DOHH2 (cell line): ENCODE results near the gene DIP2C.
A peak's percentile ranks its signal among the peaks of the same experiment; 100 is the strongest.

Source experiments
- H3F3A ChIP-seq: fragments of 200-600 bp; sonication (generic), shearing (Covaris generic); 2 replicates; pipeline ENCODE4 v1.6.0; 2016; ENCODE audit warnings: antibody characterized with exemption, mild to moderate bottlenecking; ENCODE audit not compliant: control insufficient read depth, insufficient read depth
- H3K27ac ChIP-seq: fragments of 200-600 bp; sonication (generic); 2 replicates; pipeline ENCODE4 v1.5.1; 2014; ENCODE audit warnings: low read depth, mild to moderate bottlenecking, low read length, moderate library complexity
- H3K27me3 ChIP-seq: fragments of 200-600 bp; sonication (generic); 2 replicates; pipeline ENCODE4 v1.6.1; 2014; ENCODE audit warnings: mild to moderate bottlenecking, low read length, mixed read lengths; ENCODE audit not compliant: control insufficient read depth
- H3K36me3 ChIP-seq: fragments of 200-600 bp; sonication (generic); 2 replicates; pipeline ENCODE4 v1.6.1; 2014; ENCODE audit warnings: mild to moderate bottlenecking, low read length, moderate library complexity, mixed read lengths; ENCODE audit not compliant: control insufficient read depth
- H3K4me1 ChIP-seq: fragments of 200-600 bp; sonication (generic); 2 replicates; pipeline ENCODE4 v1.6.1; 2014; ENCODE audit warnings: mild to moderate bottlenecking, low read length, mixed read lengths; ENCODE audit not compliant: control insufficient read depth
- H3K4me2 ChIP-seq: fragments of 200-600 bp; sonication (generic); 2 replicates; pipeline ENCODE4 v1.6.0; 2014; ENCODE audit warnings: mild to moderate bottlenecking, low read length, moderate library complexity
- H3K4me3 ChIP-seq: fragments of 200-600 bp; sonication (generic); 2 replicates; pipeline ENCODE4 v1.5.1; 2014; ENCODE audit warnings: mild to moderate bottlenecking, low read length, mixed read lengths
- H3K79me2 ChIP-seq: fragments of 200-600 bp; sonication (generic); 2 replicates; pipeline ENCODE4 v1.6.1; 2014; ENCODE audit warnings: mild to moderate bottlenecking, low read length, mixed read lengths; ENCODE audit not compliant: control insufficient read depth
- H3K9me2 ChIP-seq: fragments of 200-600 bp; sonication (generic); replicated peaks from 2 replicates; pipeline ENCODE4 v1.6.1; 2014; ENCODE audit warnings: mild to moderate bottlenecking, low read length, mixed read lengths; ENCODE audit not compliant: control insufficient read depth
- H3K9me3 ChIP-seq: fragments of 200-600 bp; sonication (generic); 2 replicates; pipeline ENCODE4 v1.6.1; 2014; ENCODE audit warnings: antibody characterized with exemption, low read length, mixed read lengths; ENCODE audit not compliant: control insufficient read depth, insufficient read depth
- H4K20me1 ChIP-seq: fragments of 200-600 bp; sonication (generic); 2 replicates; pipeline ENCODE4 v1.6.0; 2014; ENCODE audit warnings: low read depth, mild to moderate bottlenecking, antibody characterized with exemption, low read length, moderate library complexity; ENCODE audit not compliant: control insufficient read depth, insufficient read depth
- CTCF ChIP-seq: fragments of 200-600 bp; sonication (generic); IDR thresholded peaks from one replicate; pipeline ENCODE4 v1.5.1; 2014; ENCODE audit warnings: antibody characterized with exemption, mild to moderate bottlenecking, low read depth, low read length; ENCODE audit not compliant: poor library complexity, severe bottlenecking
- EZH2phosphoT487 ChIP-seq: fragments of 200-600 bp; sonication (generic); IDR thresholded peaks from 2 replicates; pipeline ENCODE4 v1.6.1; 2017; ENCODE audit warnings: borderline replicate concordance, mild to moderate bottlenecking, antibody characterized with exemption, low read length, moderate library complexity, mixed read lengths

The DIP2C gene

GRCh38 chr10:388661-389045, 300.8 kb downstream of the DIP2C start:
- no peaks in the 10 kb centered on the region for H4K20me1 ChIP-seq
- peak overlapping the region; percentile 40; the same call in 1 of the 2 replicates for H3K4me2 ChIP-seq
- H3K79me2 ChIP-seq: no peaks in the 10 kb centered on the region
- no peak overlapping the region for H3K27ac ChIP-seq
- H3K4me1 ChIP-seq: peaks cover 18% of the 10 kb centered on the region
- no peaks in the 10 kb centered on the region for H3F3A ChIP-seq
- H3K27me3 ChIP-seq: no peaks in the 10 kb centered on the region
- H3K9me2 ChIP-seq: no peaks in the 10 kb centered on the region
- no peaks in the 10 kb centered on the region for H3K9me3 ChIP-seq
- TF ChIP-seq EZH2phosphoT487 (no peak), CTCF (no peak)
- no peak overlapping the region for H3K4me3 ChIP-seq
- peaks cover 63% of the 10 kb centered on the region for H3K36me3 ChIP-seq

DNA sequence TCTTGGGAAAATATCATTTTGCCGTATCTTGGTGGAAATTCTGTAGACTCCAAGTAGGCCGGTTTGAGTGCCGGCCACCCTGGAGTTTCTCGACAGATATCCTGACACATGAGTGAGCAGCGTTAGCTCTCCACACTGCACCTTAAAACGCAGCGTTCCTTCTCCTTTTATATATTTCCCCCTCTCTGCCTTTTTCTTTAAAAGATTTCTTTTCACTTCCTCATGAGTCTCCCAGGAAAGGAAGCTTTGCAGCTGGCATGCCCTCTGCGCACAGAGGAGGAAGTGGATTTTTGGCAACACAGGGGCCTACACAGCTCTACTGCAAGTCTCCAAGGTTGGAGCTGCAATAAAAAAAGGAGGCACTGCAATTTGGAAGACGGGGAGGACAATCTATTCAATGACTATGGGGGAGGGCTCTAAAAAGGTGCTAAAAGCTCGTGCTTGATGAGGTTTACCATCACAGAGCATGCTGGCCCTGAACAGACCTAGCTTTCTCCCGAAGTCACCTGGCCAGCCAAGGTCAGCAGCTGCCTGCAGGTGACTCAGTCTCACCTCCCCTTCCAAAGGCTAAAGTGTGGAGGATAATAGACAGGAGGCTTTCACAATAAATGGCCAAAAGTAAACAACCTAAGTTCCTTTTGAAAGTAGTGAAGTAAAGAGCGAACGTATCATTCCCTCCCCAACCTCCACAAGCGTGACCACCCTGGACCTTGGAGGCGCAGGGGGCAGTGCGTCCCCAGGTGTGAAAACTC, 301.4 kb downstream of the DIP2C start:
- no peaks in the 10 kb centered on the region for H3K9me3 ChIP-seq
- no peak overlapping the region for H3K4me3 ChIP-seq
- H3K27me3 ChIP-seq: no peaks in the 10 kb centered on the region
- H3F3A ChIP-seq: no peaks in the 10 kb centered on the region
- H3K4me2 ChIP-seq: peak overlapping the region; percentile 40
- peaks cover 64% of the 10 kb centered on the region for H3K36me3 ChIP-seq
- H4K20me1 ChIP-seq: no peaks in the 10 kb centered on the region
- H3K9me2 ChIP-seq: no peaks in the 10 kb centered on the region
- no peak for TF ChIP-seq CTCF
- TF ChIP-seq EZH2phosphoT487: no peak
- no peak overlapping the region for H3K27ac ChIP-seq
- no peaks in the 10 kb centered on the region for H3K79me2 ChIP-seq
- peaks cover 23% of the 10 kb centered on the region for H3K4me1 ChIP-seq

DNA sequence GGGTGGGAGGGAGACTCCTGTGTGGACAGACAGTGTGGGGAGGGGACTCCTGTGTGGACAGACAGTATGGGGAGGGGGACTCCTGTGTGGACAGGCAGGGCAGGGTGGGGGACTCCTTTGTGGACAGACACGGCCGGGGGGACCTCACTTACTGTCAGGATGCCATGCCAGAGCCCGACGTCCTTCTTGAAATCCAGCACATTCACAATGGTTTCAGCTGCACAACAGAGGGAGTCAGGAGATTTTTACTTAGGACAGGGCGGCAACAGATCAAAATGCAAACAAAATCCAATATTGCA, 301.9 kb downstream of the DIP2C start:
- H3K4me2 ChIP-seq: peak overlapping the region; percentile 40; the same call in 1 of the 2 replicates
- TF ChIP-seq CTCF (no peak), EZH2phosphoT487 (no peak)
- no peaks in the 10 kb centered on the region for H3K9me2 ChIP-seq
- no peaks in the 10 kb centered on the region for H3K9me3 ChIP-seq
- no peaks in the 10 kb centered on the region for H3K27me3 ChIP-seq
- no peak overlapping the region for H3K27ac ChIP-seq
- peaks cover 27% of the 10 kb centered on the region for H3K4me1 ChIP-seq
- no peak overlapping the region for H3K4me3 ChIP-seq
- peaks cover 62% of the 10 kb centered on the region for H3K36me3 ChIP-seq
- H3K79me2 ChIP-seq: no peaks in the 10 kb centered on the region
- H3F3A ChIP-seq: no peaks in the 10 kb centered on the region
- no peaks in the 10 kb centered on the region for H4K20me1 ChIP-seq
